Ishikawa (cell line): ENCODE measurements around the gene ATF7.

Source experiments
- CREB1 ChIP-seq: IDR thresholded peaks from 2 replicates; pipeline ENCODE4 v1.6.1; 2012; ENCODE audit warnings: low read depth
- EP300 ChIP-seq: IDR thresholded peaks from 2 replicates; pipeline ENCODE4 v1.6.1; 2012; ENCODE audit warnings: borderline replicate concordance
- FOXM1 ChIP-seq: IDR thresholded peaks from 2 replicates; pipeline ENCODE4 v1.6.1; 2012; ENCODE audit warnings: low read depth, borderline replicate concordance
- MAX ChIP-seq: IDR thresholded peaks from 2 replicates; pipeline ENCODE4 v1.6.1; 2012
- REST ChIP-seq: IDR thresholded peaks from 2 replicates; pipeline ENCODE4 v1.6.1; 2012; ENCODE audit warnings: low read depth, mild to moderate bottlenecking
- TAF1 ChIP-seq: IDR thresholded peaks from 2 replicates; pipeline ENCODE4 v1.6.1; 2012; ENCODE audit warnings: low read depth, mild to moderate bottlenecking
- TCF12 ChIP-seq: IDR thresholded peaks from 2 replicates; pipeline ENCODE4 v1.6.1; 2012; ENCODE audit warnings: low read depth
- TEAD4 ChIP-seq: IDR thresholded peaks from 2 replicates; pipeline ENCODE4 v1.6.1; 2012
- USF1 ChIP-seq: IDR thresholded peaks from 2 replicates; pipeline ENCODE4 v1.6.1; 2012
- YY1 ChIP-seq: IDR thresholded peaks from 2 replicates; pipeline ENCODE4 v1.6.1; 2012; ENCODE audit warnings: low read depth
- ZBTB7A ChIP-seq: IDR thresholded peaks from 2 replicates; pipeline ENCODE4 v1.6.1; 2012; ENCODE audit warnings: low read depth

- no peak for TF ChIP-seq MAX
- TF ChIP-seq TEAD4, result no peak
- TF ChIP-seq REST, result no peak
- TF ChIP-seq CREB1, result no peak
- TF ChIP-seq EP300, result no peak
- no peak for TF ChIP-seq YY1
- TF ChIP-seq TCF12, result no peak
- TF ChIP-seq TAF1, result no peak
- TF ChIP-seq FOXM1, result no peak
- TF ChIP-seq USF1, result no peak
- TF ChIP-seq ZBTB7A, result no peak
Measured at GRCh38 chr12:53518381-53518780, 107.8 kb downstream of the ATF7 start.
